ENCODE results near the gene COLGALT1. TPM values are rescaled to one million over a fixed set of nuclear protein-coding genes. Genes with fewer than 3 reads are reported as not detected.

Gene COLGALT1
- total RNA-seq, 3 donors from 2014 or later = 121 to 148 (median 139) TPM

DNA sequence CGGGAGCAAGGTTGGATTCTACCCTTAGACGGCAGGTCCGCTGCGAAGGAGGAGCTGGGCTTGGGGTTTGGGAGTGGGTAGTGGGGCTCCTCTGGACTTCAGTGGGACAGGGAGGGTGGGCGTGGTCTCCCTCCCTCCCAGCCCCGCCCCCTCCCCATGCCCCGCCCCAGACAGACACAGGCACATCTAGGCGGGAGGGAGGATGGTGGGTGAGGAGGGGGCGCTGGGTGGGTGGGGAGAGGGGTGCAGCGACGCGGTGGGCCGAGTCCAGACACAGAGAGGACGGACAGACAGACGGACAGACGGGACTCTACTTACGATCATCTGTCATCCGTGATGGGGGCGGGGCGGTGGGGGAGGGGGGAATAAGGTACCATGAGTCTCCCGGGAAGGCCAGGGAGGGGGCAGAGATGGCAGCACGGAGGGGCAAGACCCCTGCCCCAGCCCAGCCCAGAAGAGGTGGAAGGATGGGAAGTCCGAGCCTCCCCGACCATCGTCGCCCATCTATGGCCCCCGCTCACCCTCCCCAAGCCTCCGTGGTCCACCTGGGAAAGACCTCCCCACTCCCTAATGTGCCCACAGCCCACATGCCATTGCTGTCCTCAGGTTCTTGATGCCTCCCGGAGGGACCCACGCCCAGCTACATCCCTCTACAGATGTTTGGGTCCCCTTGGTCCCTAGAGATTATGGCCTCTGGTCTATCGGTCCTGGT lies 67.9 kb downstream of the COLGALT1 start:
- H3K36me3 Mint-ChIP-seq (ENCODE audit: insufficient read depth) = no peaks in the 10 kb centered on the region
- ATAC-seq (no peak), DNase-seq (no peak)
- no peak overlapping the region for H3K4me3 Mint-ChIP-seq
- H3K27me3 Mint-ChIP-seq (ENCODE audit: low read depth) = peaks cover 4% of the 10 kb centered on the region
- peaks cover 3% of the 10 kb centered on the region for H3K9me3 Mint-ChIP-seq
- peaks cover 5% of the 10 kb centered on the region for H3K4me1 Mint-ChIP-seq (ENCODE audit: low read depth)

DNA sequence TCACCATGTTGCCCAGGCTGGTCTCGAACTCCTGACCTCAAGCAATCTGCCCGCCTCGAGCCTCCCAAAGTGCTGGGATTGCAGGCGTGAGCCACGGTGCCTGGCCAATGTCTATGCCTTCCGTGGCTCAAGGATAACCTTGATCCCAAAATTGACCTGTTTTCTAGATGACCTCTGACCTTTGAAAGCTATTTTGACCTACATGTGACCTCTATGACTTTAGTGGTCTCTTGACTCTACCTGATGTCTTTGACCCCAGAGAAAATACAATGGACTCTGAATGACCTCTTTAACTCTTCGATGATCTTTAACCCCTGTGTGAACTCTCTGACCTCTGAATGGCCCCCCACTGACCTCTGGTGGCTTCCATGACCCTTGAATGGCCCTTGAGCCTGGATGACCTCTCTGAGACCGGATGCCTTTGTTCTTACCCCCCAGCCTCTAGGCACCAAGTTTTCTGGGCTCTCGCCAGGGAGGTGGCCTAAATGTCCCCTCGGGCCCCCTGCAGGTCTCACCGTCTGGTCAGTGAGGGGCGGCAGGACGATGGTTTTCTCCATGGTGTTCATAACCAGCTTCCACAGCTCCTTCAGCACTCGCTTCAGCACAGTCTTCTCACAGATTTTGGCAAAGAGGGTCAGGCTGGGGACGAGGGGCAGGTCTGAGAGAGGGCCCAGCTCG lies 69.0 kb downstream of the COLGALT1 start:
- Mint-ChIP-seq H3K4me3 (no peak overlapping the region), H3K27me3 (ENCODE audit: low read depth) (peaks cover 2% of the 10 kb centered on the region), H3K9me3 (peaks cover 3% of the 10 kb centered on the region), H3K36me3 (ENCODE audit: insufficient read depth) (no peaks in the 10 kb centered on the region), H3K4me1 (ENCODE audit: low read depth) (peaks cover 5% of the 10 kb centered on the region)
- ATAC-seq = no peak
- DNase-seq = no peak

DNA sequence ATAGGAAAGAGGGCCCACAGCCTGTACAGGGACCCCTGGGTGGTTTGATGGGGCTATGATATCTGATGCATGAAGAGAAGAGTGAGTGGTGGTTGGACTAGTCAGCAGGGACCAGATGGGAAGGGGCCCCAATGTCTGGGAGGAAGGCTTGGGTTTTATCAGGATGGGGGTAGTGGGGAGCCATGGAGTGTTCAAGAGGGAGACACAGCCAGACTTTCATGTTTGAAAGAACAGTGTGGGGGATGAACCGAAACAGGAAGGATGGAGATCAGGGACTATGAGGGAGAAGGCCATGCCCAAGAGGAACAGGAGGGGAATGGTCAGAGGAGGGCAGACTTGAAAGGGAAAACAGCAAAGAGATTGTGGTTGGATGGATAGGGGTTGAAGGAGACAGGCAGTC lies 69.6 kb downstream of the COLGALT1 start:
- peaks cover 5% of the 10 kb centered on the region for H3K4me1 Mint-ChIP-seq (ENCODE audit: low read depth)
- no peak overlapping the region for H3K4me3 Mint-ChIP-seq
- no peaks in the 10 kb centered on the region for H3K27me3 Mint-ChIP-seq (ENCODE audit: low read depth)
- peaks cover 3% of the 10 kb centered on the region for H3K9me3 Mint-ChIP-seq
- no peaks in the 10 kb centered on the region for H3K36me3 Mint-ChIP-seq (ENCODE audit: insufficient read depth)
- DNase-seq (no peak), ATAC-seq (no peak)

DNA sequence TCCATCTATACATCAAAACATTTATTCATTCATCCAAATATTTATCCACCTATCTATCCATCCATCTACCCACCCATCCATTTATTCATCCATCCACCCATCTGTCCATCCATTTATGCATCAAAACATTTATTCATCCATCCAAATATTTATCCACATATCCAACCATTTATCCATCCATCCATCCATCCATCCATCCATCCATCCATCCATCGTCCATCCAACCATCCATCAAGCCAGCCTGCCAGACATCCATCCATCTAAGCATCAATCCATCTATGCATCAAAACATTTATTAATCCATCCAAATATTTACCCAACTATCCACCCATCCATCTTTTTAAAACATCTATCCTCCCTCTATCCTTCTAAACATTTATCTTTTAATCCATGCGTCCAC lies 70.5 kb downstream of the COLGALT1 start:
- H3K4me3 Mint-ChIP-seq = no peak overlapping the region
- ATAC-seq (no peak), DNase-seq (no peak)
- peaks cover 3% of the 10 kb centered on the region for H3K9me3 Mint-ChIP-seq
- H3K27me3 Mint-ChIP-seq (ENCODE audit: low read depth) = no peaks in the 10 kb centered on the region
- no peaks in the 10 kb centered on the region for H3K36me3 Mint-ChIP-seq (ENCODE audit: insufficient read depth)
- peaks cover 5% of the 10 kb centered on the region for H3K4me1 Mint-ChIP-seq (ENCODE audit: low read depth)

DNA sequence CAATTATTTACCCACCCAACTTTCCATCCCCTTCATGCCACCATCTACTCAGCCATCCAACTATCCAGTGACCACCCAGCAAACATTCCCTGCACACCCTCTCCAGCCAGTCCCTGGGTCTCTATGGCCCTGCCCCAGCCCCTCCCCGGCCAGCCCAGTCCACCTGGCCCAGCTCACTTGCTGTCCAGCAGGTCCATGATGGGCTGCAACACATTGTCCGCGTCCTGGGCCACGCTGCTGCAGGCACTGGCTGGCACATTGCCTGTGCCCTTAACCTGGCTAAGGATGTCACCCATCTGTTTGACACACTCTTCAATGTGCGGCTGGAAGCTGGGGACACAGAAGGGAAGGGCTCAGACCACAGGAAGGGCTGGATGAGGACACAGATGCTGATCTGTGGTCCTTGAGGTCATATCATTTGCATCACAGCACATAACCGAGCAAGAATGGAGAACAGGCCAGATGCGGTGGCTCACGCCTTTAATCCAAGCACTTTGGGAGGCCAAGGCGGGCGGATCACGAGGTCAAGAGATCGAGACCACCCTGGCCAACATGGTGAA lies 71.1 kb downstream of the COLGALT1 start:
- no peak for DNase-seq
- no peaks in the 10 kb centered on the region for H3K36me3 Mint-ChIP-seq (ENCODE audit: insufficient read depth)
- H3K4me3 Mint-ChIP-seq = no peak overlapping the region
- H3K27me3 Mint-ChIP-seq (ENCODE audit: low read depth) = no peaks in the 10 kb centered on the region
- peaks cover 5% of the 10 kb centered on the region for H3K4me1 Mint-ChIP-seq (ENCODE audit: low read depth)
- ATAC-seq = no peak
- H3K9me3 Mint-ChIP-seq = peaks cover 3% of the 10 kb centered on the region

DNA sequence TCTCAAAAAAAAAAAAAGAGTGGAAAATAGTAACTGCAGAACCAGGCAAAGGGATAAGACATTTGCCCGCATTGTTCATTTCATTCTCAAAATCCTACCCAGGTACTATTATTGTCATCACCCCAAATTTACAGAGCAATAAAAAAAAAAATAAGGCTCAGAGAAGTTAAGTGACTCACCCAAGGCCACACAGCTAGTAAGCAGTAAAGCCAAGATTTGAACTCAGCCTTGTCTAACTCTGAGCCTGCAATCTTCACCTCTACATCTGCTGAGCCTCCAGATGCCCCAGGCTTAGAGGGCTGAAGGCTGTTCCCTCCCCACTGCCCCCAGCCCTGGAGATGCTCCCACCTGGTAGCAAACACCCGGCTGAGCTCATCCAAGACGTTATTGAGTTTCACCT lies 71.7 kb downstream of the COLGALT1 start:
- Mint-ChIP-seq H3K9me3 (no peaks in the 10 kb centered on the region), H3K4me1 (ENCODE audit: low read depth) (peaks cover 5% of the 10 kb centered on the region), H3K36me3 (ENCODE audit: insufficient read depth) (no peaks in the 10 kb centered on the region), H3K4me3 (no peak overlapping the region), H3K27me3 (ENCODE audit: low read depth) (no peaks in the 10 kb centered on the region)
- no peak for DNase-seq
- no peak for ATAC-seq

DNA sequence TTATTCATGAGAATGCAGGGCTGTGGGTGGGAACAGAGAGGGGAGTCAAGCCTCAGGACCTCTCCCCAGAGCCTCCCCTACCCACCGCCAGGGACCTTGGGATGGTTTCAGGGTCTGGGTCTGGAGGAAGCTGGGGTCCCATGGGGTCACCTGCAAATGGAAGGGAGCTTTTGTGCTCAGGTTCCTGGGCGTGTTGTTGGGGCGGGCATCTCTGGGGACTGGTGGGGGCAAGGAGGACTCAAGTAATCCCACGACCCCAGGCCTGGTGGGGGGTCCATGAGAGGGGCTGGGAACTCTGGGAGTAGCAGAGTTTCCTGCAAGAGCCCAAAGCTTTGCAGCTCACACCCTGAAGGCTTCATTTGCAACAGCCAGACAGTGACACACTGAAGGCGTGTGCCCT lies 72.5 kb downstream of the COLGALT1 start:
- no peaks in the 10 kb centered on the region for H3K9me3 Mint-ChIP-seq
- H3K4me3 Mint-ChIP-seq = no peak overlapping the region
- ATAC-seq (no peak), DNase-seq (no peak)
- no peaks in the 10 kb centered on the region for H3K36me3 Mint-ChIP-seq (ENCODE audit: insufficient read depth)
- no peaks in the 10 kb centered on the region for H3K27me3 Mint-ChIP-seq (ENCODE audit: low read depth)
- peaks cover under 1% of the 10 kb centered on the region for H3K4me1 Mint-ChIP-seq (ENCODE audit: low read depth)

DNA sequence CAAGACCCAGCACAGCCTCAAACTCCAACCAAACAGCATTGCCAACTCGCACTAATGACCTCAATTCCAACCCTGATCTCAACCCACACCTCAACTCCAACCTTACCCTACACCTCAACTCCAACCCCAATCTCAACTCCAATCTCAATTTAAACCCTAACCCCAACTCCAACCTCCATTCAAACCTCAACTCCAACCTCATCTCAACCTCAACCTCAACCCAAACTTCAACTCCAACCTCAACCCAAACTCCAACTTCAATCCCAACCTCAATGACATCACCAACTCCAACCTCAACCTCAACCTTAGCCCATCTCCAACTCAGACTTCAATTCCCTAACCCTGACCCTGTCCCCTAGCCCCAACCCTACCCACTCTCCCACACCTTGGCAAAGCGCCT lies 74.3 kb downstream of the COLGALT1 start:
- DNase-seq (no peak), ATAC-seq (no peak)
- H3K9me3 Mint-ChIP-seq = no peaks in the 10 kb centered on the region
- no peaks in the 10 kb centered on the region for H3K4me1 Mint-ChIP-seq (ENCODE audit: low read depth)
- H3K36me3 Mint-ChIP-seq (ENCODE audit: insufficient read depth) = no peaks in the 10 kb centered on the region
- H3K27me3 Mint-ChIP-seq (ENCODE audit: low read depth) = no peaks in the 10 kb centered on the region
- H3K4me3 Mint-ChIP-seq = no peak overlapping the region

DNA sequence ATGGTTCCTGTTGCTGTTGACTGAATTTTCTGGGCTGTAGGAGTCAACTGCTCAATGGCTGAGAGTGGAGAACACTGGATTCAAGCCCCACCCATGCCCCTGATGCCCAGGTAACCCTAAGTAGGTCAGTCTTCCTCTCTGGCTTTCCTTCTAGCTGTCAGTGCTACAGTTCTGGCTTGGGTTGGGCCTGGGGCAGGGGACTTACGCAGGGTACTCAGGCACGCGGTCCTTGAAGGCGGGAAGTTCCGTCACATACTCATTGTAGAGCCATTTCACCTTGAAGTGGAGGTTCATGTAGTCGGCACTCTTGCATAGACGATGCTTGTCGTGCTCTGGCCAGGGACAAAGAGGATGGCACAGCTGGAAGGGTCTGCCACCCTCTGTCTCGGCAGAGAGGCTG lies 77.1 kb downstream of the COLGALT1 start:
- H3K4me1 Mint-ChIP-seq (ENCODE audit: low read depth) = no peaks in the 10 kb centered on the region
- no peak for ATAC-seq
- DNase-seq = no peak
- no peaks in the 10 kb centered on the region for H3K9me3 Mint-ChIP-seq
- H3K36me3 Mint-ChIP-seq (ENCODE audit: insufficient read depth) = no peaks in the 10 kb centered on the region
- H3K4me3 Mint-ChIP-seq = no peak overlapping the region
- peaks cover 5% of the 10 kb centered on the region for H3K27me3 Mint-ChIP-seq (ENCODE audit: low read depth)

Other genes starting within 250 kb of the COLGALT1 start
- 100 to 1,000 TPM; 111 to 137 (median 126) TPM for gene MRPL34, start 249.8 kb upstream of the COLGALT1 start, total RNA-seq
- gene DDA1, start 246.1 kb upstream of the COLGALT1 start, total RNA-seq = 10 to 100 TPM; 53.1 to 58.1 (median 53.4) TPM
- 1 to 10 TPM; 2.8 to 3.0 (median 2.9) TPM for gene ANO8, start 220.8 kb upstream of the COLGALT1 start, total RNA-seq
- 100 to 1,000 TPM in 2 of 3 donors, 10 to 100 TPM in 1; 96.4 to 122 (median 106) TPM for gene GTPBP3, start 218.1 kb upstream of the COLGALT1 start, total RNA-seq
- under 1 TPM in 1 of 3 donors, not detected in 2; 0.18 TPM for gene PLVAP, start 178.3 kb upstream of the COLGALT1 start, total RNA-seq
- under 1 TPM; 0.24 to 0.53 (median 0.46) TPM for gene CCDC194, start 161.5 kb upstream of the COLGALT1 start, total RNA-seq
- gene BST2, start 150.0 kb upstream of the COLGALT1 start, total RNA-seq = 100 to 1,000 TPM in 2 of 3 donors, 10 to 100 TPM in 1; 85.9 to 120 (median 105) TPM
- gene MVB12A, start 135.6 kb upstream of the COLGALT1 start, total RNA-seq = 10 to 100 TPM; 37.3 to 43.3 (median 38.6) TPM
- not detected for gene TMEM221, start 107.0 kb upstream of the COLGALT1 start, total RNA-seq
- not detected for gene NXNL1, start 94.7 kb upstream of the COLGALT1 start, total RNA-seq
- 1 to 10 TPM; 1.5 to 2.1 (median 2.0) TPM for gene SLC27A1, start 85.1 kb upstream of the COLGALT1 start, total RNA-seq
- gene PGLS, start 44.0 kb upstream of the COLGALT1 start, total RNA-seq = 10 to 100 TPM; 59.4 to 61.6 (median 60.9) TPM
- gene UNC13A, start 132.7 kb downstream of the COLGALT1 start, total RNA-seq = under 1 TPM in 2 of 3 donors, not detected in 1; 0.08 to 0.15 TPM
- gene MAP1S, start 163.8 kb downstream of the COLGALT1 start, total RNA-seq = 10 to 100 TPM; 75.7 to 81.4 (median 79.3) TPM
- 10 to 100 TPM; 53.0 to 60.4 (median 56.2) TPM for gene FCHO1, start 195.8 kb downstream of the COLGALT1 start, total RNA-seq
- under 1 TPM; 0.38 to 0.52 (median 0.45) TPM for gene B3GNT3, start 239.5 kb downstream of the COLGALT1 start, total RNA-seq

Data from activated T-cell treated with anti-CD3 and anti-CD28 coated beads, Interleukin-2, amount 50 U/mL, for 4 hours (primary cell).